HG02973 (cell line): ENCODE measurements around the gene CHST5.
"Not testable (repeated sequence)": the region's sequence is repeated elsewhere in the genome, so short reads cannot be mapped to it uniquely, and the experiment has no call there.

Experiments used
- ATAC-seq: cut with Tn5 transposase; IDR thresholded peaks from one replicate; pipeline ENCODE4 v1.9.1; 2021; ENCODE audit warnings: moderate library complexity; ENCODE audit not compliant: unreplicated experiment

The CHST5 gene

DNA sequence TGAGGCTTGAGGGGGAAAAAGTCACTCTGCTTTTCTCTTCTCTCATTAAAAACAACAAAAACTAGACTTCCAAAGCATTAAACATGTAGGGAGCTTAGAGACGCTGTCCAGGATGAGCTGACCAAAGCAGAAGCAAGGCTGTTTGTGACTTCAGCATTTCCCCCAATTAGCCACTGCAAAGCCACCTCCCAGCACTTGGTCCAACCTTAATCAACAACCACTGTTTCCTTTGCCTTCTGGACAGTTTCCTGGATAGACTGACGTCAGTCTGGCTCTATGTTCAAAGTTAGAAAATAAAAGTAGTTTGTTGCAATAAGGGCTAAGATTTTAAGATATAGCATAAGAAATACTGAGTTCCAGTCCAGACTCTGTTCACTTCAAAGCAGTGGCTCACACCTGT is 17.0 kb upstream of the CHST5 start:
- ATAC-seq: no peak

DNA sequence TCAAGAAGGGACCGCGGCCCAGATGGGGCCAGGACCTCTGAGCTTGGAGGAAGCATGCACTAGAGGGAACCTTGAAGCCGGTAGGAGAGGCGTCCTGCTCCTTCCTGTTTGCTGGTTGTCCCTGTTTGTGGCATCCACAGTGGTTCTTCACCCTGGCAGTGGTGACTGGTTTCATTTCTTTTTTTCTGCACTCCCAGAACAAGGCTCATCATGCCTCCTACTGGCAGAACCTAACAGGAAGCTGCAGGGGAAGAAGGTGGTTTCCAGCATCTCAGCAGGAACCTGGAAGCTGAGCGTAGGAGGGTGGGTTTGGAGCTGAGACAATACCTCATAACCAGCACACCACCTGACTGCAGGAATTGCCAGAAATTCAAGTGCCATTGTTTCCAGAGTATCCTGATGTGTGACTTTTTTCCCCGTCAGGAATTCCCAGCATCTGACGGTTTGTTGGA is 14.3 kb upstream of the CHST5 start:
- ATAC-seq: peak; percentile 66

DNA sequence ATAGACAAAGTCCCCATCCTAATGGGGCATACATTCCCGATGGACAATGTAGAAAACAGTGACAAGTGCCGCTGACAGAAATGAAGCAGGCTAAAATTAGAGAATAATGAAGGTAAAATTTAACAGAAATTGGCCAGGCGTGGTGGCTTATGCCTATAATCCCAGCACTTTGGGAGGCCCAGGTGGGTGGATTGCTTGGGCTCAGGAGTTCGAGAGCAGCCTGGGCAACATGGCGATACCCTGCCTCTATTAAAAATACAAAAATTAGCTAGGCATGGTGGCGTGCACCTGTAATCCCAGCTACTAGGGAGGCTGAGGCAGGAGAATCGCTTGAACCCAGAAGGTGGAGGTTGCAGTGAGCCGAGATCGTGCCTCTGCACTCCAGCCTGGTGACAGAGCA is 12.5 kb upstream of the CHST5 start:
- not testable (repeated sequence) for ATAC-seq

- ATAC-seq: no peak
Measured at GRCh38 chr16:75546293-75546692, 10.4 kb upstream of the CHST5 start.

DNA sequence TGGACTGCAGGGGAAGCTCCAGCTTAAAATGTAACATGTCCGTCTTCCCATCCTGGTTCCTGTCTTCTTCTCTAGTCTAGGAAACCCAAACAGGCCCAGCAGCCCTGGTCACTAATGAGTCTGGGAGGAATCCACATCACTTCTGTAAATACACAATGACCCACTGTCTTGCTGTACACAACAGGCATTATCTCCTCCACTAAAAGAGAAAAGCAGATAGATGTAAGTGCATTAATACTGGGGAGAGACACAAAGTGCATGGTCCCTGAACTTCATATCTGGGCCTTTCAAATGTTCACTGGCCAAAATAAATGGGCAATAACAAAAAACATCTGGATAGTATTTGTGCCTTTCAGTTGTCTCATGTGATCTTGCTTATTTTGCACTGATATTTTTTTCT is 10.0 kb upstream of the CHST5 start:
- not testable (repeated sequence) for ATAC-seq

- ATAC-seq: not testable (repeated sequence)
Measured at GRCh38 chr16:75542462-75542861, 6.6 kb upstream of the CHST5 start.

GRCh38 chr16:75541236-75541635 is 5.3 kb upstream of the CHST5 start:
- no peak for ATAC-seq

DNA sequence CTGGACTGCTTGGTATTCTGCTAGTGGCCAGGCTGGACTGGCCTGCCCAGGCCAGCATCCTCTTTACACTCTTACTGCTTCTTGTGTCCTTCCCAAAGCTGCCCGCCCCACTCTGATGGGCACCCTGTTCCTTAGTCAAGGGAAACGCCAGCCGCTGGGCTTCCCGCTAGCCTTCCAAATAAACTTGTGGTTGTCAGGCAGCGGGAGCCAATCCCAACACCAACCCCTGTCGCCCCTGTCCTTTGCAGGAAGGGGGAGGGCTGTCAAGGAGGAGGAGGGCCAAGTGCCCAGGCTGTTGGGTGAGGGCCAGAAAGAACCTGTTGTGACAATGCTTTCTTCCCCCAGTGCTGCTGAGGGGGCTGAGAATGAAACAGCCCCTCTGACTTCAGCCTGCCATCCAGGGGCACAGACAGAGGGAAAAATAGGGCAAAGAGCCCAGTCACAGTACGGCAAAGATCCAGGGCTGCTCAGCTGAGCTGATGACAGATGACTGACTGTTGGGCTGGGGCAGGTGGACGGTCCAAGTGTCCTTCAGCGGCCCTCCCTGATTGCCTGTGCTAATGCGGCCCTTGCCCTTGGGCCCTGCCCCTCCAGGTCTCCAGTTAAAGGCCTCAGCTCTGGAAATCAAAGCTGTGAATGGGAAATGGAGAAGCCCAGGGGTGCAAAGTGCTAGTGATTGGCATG is 3.1 kb upstream of the CHST5 start:
- not testable (repeated sequence) for ATAC-seq

DNA sequence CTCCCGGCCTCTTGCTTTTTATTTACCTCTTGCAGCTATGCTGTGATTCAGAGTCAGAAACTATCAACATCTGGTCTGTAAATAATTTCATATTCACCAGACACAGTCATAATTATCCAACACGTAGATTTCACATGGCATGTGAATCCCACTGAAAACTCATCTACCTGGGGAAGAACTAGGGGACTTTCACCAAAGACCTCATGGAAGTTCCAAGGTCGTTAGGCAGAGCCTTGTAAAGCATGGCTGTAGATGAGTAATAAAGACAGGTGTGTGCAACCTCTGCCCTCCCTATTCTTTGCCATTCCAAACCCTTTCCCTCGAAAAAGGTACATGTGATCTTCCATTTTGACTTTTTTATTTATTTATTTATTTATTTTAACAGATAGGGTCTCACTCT is 1.9 kb upstream of the CHST5 start:
- ATAC-seq: no peak

GRCh38 chr16:75535211-75535843 is 581 bp downstream of the CHST5 start:
- no peak for ATAC-seq

GRCh38 chr16:75534560-75535205 is 1.2 kb downstream of the CHST5 start:
- no peak for ATAC-seq

DNA sequence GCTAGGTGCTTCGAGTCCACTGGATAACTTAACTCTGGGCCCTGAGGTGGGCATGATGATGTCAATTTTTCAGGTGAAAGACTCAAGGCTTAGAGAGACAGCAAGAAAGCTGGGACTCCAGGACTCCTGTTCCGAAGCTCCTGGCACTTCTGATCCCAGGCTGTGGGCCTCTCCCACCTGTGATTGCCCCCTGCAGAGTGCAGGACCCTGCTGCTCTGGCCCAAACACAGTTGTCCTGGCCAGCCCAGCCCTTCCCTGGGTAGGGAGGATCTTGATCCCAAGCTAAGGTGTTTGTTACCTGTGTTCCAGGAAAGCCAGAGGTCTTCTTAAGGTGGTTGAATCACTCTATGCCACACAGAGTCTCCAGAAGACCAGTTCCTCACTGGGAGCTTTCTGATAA is 3.1 kb downstream of the CHST5 start:
- no peak for ATAC-seq

GRCh38 chr16:75532142-75532765 is 3.7 kb downstream of the CHST5 start:
- no peak for ATAC-seq

DNA sequence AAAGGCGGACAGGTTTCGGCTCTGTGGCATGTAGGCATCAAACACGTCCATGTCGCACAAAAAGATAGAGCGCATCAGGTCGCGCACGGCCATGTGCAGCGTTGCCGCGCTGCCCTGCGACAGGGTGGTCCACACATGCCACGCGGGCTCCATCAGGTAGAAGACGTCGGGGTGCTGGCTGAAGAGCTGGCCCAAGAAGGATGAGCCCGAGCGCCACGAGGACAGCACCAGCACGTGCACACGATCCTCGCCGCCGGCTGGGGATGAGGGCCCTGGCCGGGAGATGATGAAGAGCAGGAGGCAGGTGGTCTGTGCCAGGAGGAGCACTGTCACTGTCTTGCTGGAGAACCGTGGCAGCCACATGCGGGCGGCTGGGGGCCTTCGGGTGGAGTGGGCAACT is 5.9 kb downstream of the CHST5 start:
- ATAC-seq: no peak

GRCh38 chr16:75529056-75529905 is 6.6 kb downstream of the CHST5 start:
- ATAC-seq: no peak

DNA sequence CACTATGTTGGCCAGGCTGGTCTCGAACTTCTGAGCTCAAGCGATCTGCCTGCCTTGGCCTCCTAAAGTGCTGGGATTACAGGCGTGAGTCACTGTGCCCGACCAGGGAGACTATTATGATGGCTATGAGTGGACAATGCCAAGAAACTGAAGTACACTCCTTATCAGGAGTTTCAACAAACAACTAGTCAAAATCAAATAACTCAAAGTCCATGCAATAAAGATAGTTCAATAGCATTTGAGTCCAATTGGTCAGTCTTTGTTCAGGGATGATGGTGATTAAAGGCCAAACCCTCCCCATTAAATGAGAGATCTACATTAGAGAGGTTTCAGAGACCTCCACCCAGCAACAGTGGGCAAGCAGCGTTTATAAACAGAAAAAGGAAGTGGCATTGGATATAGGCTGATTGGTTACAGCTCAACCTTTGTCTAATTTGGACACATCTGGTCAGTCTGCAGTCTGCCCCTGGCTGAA is 8.0 kb downstream of the CHST5 start:
- ATAC-seq: no peak

- ATAC-seq: no peak
Measured at GRCh38 chr16:75526032-75526790, 9.7 kb downstream of the CHST5 start.

DNA sequence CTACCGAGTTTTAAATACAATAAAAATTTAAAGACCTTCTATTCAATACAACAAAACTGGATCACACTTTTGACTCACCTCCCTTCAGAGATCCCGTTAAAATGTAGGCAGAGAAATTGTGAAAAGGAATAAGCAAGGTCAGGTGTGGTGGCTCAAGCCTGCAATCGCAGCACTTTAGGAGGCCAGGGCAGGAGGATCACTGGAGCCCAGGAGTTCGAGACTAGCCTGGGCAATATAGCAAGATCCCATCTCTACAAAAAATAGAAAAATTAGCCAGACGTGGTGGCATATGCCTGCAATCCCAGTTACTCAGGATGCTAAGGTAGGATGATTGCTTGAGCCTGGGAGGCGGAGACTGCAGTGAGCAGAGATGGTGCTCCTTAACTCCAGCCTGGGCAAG is 16.7 kb downstream of the CHST5 start:
- ATAC-seq: no peak

GRCh38 chr16:75516189-75516966 is 19.5 kb downstream of the CHST5 start:
- ATAC-seq: peak; percentile 31
